ENCODE measurements around the gene HIPK2. TPM values are rescaled to one million over a fixed set of nuclear protein-coding genes. Genes with fewer than 3 reads are reported as not detected.

HIPK2 gene
- total and polyA plus RNA-seq, 7 donors = 2.4 to 15.7 (median 7.9) TPM

DNA sequence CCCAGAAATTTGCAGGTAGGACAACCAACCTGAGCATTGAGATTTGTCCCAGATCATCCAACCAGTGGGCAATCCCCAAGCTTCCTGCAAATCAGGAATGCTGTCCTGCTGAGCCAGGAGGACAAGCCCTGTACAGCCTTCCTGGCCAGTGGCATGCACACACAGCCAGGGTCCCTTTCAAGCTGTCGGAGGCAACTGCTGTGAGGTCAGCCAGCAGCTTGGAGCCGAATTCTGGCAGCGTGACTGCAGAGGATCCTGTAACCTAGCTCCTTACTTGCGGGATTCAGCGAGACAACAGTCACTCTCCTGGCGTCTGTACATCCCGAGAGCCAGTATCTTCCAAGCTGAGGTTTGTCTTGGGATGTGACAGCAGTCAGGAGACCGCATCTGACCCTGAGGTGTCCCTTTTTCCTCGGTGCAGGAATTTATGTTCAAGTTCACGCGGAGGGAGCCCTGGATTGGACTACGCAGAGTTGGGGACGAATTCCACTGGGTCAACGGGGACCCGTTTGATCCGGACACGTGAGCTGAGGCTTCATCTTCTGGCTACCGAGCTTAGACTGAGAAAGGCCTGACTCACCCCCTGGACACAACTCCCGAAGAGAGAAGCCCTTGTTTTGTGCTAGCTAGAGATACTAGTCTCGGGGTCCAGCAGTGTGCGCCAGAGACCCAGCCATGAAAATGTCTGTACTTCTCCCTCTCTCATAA, 236.0 kb downstream of the HIPK2 start:
- TF ChIP-seq, protein P1, sequence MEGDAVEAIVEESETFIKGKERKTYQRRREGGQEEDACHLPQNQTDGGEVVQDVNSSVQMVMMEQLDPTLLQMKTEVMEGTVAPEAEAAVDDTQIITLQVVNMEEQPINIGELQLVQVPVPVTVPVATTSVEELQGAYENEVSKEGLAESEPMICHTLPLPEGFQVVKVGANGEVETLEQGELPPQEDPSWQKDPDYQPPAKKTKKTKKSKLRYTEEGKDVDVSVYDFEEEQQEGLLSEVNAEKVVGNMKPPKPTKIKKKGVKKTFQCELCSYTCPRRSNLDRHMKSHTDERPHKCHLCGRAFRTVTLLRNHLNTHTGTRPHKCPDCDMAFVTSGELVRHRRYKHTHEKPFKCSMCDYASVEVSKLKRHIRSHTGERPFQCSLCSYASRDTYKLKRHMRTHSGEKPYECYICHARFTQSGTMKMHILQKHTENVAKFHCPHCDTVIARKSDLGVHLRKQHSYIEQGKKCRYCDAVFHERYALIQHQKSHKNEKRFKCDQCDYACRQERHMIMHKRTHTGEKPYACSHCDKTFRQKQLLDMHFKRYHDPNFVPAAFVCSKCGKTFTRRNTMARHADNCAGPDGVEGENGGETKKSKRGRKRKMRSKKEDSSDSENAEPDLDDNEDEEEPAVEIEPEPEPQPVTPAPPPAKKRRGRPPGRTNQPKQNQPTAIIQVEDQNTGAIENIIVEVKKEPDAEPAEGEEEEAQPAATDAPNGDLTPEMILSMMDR (IDR thresholded peaks at IDR 0.05) = no peak
- Histone ChIP-seq H3K27me3 (no peaks in the 10 kb centered on the region), H3K4me1 (peaks cover 0 to 6% (median 0%) of the 10 kb centered on the region in 4 donors), H3K27ac (no peak overlapping the region), H3K9me3 (no peaks in the 10 kb centered on the region), H3K36me3 (no peaks in the 10 kb centered on the region), H3K4me3 (no peak overlapping the region)
- intact Hi-C loops (cut with DNase I) = no loop called here
- 86 to 87% methylated on average over 21 of the region's 21 CpGs for WGBS, 2 donors
- no peak for DNase-seq

DNA sequence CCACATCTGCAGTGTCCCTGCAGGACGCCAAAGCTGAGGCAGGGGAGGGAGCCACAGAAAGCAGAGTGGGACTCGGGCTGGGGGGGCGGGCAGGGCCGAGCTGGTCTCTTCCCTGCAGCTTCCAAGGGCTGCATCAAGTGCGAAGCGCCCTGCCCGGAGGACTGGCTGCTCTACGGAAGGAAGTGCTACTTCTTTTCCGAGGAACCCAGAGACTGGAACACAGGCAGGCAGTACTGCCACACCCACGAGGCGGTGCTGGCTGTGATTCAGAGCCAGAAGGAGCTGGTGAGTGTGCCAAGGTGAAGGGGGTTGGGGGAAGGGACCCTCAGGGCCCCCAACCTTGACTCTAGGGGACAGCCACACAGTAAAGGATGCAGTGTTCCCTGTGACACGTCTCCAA, 237.6 kb downstream of the HIPK2 start:
- DNase-seq = no peak
- Histone ChIP-seq H3K4me1 (peaks cover 0 to 6% (median 0%) of the 10 kb centered on the region in 4 donors), H3K27ac (no peak overlapping the region), H3K27me3 (no peaks in the 10 kb centered on the region), H3K36me3 (no peaks in the 10 kb centered on the region), H3K9me3 (no peaks in the 10 kb centered on the region), H3K4me3 (no peak overlapping the region)
- WGBS, 2 donors = 26 to 61% methylated on average over 12 of the region's 12 CpGs
- intact Hi-C loops (cut with DNase I) = no loop called here
- TF ChIP-seq POLR2A (IDR thresholded peaks at IDR 0.05) (no peak), POLR2AphosphoS5 (IDR thresholded peaks at IDR 0.05) (no peak), EP300 (IDR thresholded peaks at IDR 0.05) (no peak)
- TF ChIP-seq, protein P1 (IDR thresholded peaks at IDR 0.05) = no peak

DNA sequence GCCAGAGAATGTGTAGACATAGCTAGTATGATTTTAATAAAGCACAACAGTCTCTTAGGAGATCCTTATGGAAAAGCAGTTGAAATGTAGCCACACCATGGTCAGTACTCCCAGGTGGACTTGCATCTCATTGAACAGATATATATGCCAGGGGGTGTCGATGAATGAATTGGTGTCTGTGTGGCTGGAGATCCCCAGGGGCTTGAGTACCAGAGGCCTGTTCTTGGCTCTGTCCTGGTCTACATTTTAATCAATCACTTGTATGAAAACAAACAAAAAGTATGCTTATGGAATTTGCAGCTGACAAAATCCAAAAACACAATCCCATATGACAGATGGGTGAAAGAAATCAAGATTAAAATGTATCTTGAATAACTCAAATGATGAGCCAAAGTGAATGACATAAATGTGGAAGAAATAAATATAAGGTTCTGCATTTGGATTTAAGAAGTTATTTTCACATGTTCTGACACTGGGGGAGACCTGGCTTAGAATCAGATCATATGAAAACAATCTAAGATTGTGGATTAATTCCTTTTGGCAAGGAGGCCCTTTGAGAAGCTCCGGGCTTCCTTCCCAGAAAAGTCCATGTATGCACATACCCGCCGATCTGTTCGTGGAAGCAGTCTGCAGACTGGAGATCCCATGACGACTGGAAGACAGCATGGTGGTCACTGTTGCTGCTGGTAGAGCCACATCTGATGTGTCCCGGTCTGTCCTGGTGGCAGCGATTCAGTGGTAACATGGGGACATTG, 238.7 kb downstream of the HIPK2 start:
- TF ChIP-seq POLR2AphosphoS5 (IDR thresholded peaks at IDR 0.05) = no peak
- no peak for TF ChIP-seq POLR2A (IDR thresholded peaks at IDR 0.05)
- no peak for TF ChIP-seq EP300 (IDR thresholded peaks at IDR 0.05)
- TF ChIP-seq, protein P1 (IDR thresholded peaks at IDR 0.05) = no peak
- Histone ChIP-seq H3K27ac (no peak overlapping the region), H3K9me3 (no peaks in the 10 kb centered on the region), H3K4me3 (no peak overlapping the region), H3K36me3 (no peaks in the 10 kb centered on the region), H3K27me3 (no peaks in the 10 kb centered on the region), H3K4me1 (peaks cover 0 to 6% (median 0%) of the 10 kb centered on the region in 4 donors)
- 74 to 88% methylated on average over 8 of the region's 8 CpGs for WGBS, 2 donors
- intact Hi-C loops (cut with DNase I) = no loop called here
- DNase-seq = no peak

DNA sequence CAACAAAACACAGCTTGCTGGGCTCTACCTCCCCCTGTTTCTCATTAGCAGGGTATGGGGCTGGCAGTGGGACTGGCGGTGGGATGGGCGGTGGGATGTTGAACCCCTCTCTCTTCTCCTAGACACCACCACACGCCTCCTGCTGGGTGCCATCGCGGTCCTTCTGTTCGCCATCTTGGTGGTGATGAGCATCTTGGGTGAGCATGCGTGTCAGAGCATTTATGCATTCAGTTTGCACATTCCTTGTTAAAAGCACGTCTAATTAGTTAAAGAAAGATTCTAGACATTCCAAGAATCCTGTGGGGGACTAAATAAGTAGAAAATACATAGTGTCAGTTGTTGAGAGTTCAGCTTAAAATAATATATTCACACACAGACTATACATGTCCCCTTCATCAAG, 241.6 kb downstream of the HIPK2 start:
- TF ChIP-seq, protein P1 (IDR thresholded peaks at IDR 0.05) = no peak
- TF ChIP-seq POLR2AphosphoS5 (IDR thresholded peaks at IDR 0.05) = no peak
- no peak for TF ChIP-seq EP300 (IDR thresholded peaks at IDR 0.05)
- TF ChIP-seq POLR2A (IDR thresholded peaks at IDR 0.05) = no peak
- DNase-seq = no peak
- Histone ChIP-seq H3K4me3 (no peak overlapping the region), H3K36me3 (no peaks in the 10 kb centered on the region), H3K9me3 (no peaks in the 10 kb centered on the region), H3K27me3 (no peaks in the 10 kb centered on the region), H3K27ac (no peak overlapping the region), H3K4me1 (peaks cover 0 to 6% (median 0%) of the 10 kb centered on the region in 4 donors)
- WGBS, 2 donors = 94% methylated on average over 8 of the region's 8 CpGs
- intact Hi-C loops (cut with DNase I) = no loop called here
